ENCODE results near the gene ZBTB17.

Gene ZBTB17

GRCh38 chr1:15973772-15974171 lies 2.1 kb downstream of the ZBTB17 start:
- H3K36me3 Mint-ChIP-seq (ENCODE audit: low read depth), result peaks cover 47% of the 10 kb centered on the region
- H3K27ac Mint-ChIP-seq, result no peak overlapping the region
- H3K9me3 Mint-ChIP-seq, result peaks cover 41% of the 10 kb centered on the region
- H3K4me3 Mint-ChIP-seq, result no peak overlapping the region
- peaks cover 18% of the 10 kb centered on the region for H3K4me1 Mint-ChIP-seq
- TF ChIP-seq CTCF (IDR thresholded peaks at IDR 0.05), result no peak
- peaks cover 7% of the 10 kb centered on the region for H3K27me3 Mint-ChIP-seq (ENCODE audit: low read depth, poor library complexity)
- DNase-seq, result no peak

GRCh38 chr1:15972409-15972808 lies 3.5 kb downstream of the ZBTB17 start:
- no peak for TF ChIP-seq CTCF (IDR thresholded peaks at IDR 0.05)
- peaks cover 60% of the 10 kb centered on the region for H3K36me3 Mint-ChIP-seq (ENCODE audit: low read depth)
- peaks cover 18% of the 10 kb centered on the region for H3K4me1 Mint-ChIP-seq
- H3K9me3 Mint-ChIP-seq, result peaks cover 42% of the 10 kb centered on the region
- H3K27ac Mint-ChIP-seq, result no peak overlapping the region
- no peak overlapping the region for H3K4me3 Mint-ChIP-seq
- peaks cover 11% of the 10 kb centered on the region for H3K27me3 Mint-ChIP-seq (ENCODE audit: low read depth, poor library complexity)
- DNase-seq, result no peak

GRCh38 chr1:15970911-15971310 lies 5.0 kb downstream of the ZBTB17 start:
- Mint-ChIP-seq H3K9me3 (peaks cover 28% of the 10 kb centered on the region), H3K27me3 (ENCODE audit: low read depth, poor library complexity) (peaks cover 11% of the 10 kb centered on the region), H3K27ac (no peak overlapping the region), H3K4me3 (no peak overlapping the region), H3K4me1 (peaks cover 17% of the 10 kb centered on the region), H3K36me3 (ENCODE audit: low read depth) (peaks cover 74% of the 10 kb centered on the region)
- no peak for DNase-seq
- no peak for TF ChIP-seq CTCF (IDR thresholded peaks at IDR 0.05)

- no peak for TF ChIP-seq CTCF (IDR thresholded peaks at IDR 0.05)
- peaks cover 86% of the 10 kb centered on the region for H3K36me3 Mint-ChIP-seq (ENCODE audit: low read depth)
- no peak for DNase-seq
- peaks cover 17% of the 10 kb centered on the region for H3K4me1 Mint-ChIP-seq
- peaks cover 11% of the 10 kb centered on the region for H3K27me3 Mint-ChIP-seq (ENCODE audit: low read depth, poor library complexity)
- H3K27ac Mint-ChIP-seq, result no peak overlapping the region
- H3K9me3 Mint-ChIP-seq, result peaks cover 28% of the 10 kb centered on the region
- no peak overlapping the region for H3K4me3 Mint-ChIP-seq
Observed at GRCh38 chr1:15969321-15969880, 6.5 kb downstream of the ZBTB17 start.

GRCh38 chr1:15968172-15968571 lies 7.7 kb downstream of the ZBTB17 start:
- peaks cover 81% of the 10 kb centered on the region for H3K36me3 Mint-ChIP-seq (ENCODE audit: low read depth)
- no peak overlapping the region for H3K27ac Mint-ChIP-seq
- H3K27me3 Mint-ChIP-seq (ENCODE audit: low read depth, poor library complexity), result peaks cover 11% of the 10 kb centered on the region
- DNase-seq, result no peak
- H3K4me3 Mint-ChIP-seq, result no peak overlapping the region
- H3K9me3 Mint-ChIP-seq, result peaks cover 28% of the 10 kb centered on the region
- H3K4me1 Mint-ChIP-seq, result peaks cover 17% of the 10 kb centered on the region
- no peak for TF ChIP-seq CTCF (IDR thresholded peaks at IDR 0.05)

GRCh38 chr1:15966956-15967344 lies 9.0 kb downstream of the ZBTB17 start:
- Mint-ChIP-seq H3K9me3 (peaks cover 28% of the 10 kb centered on the region), H3K27me3 (ENCODE audit: low read depth, poor library complexity) (peaks cover 9% of the 10 kb centered on the region), H3K4me1 (peaks cover 17% of the 10 kb centered on the region), H3K36me3 (ENCODE audit: low read depth) (peaks cover 69% of the 10 kb centered on the region), H3K27ac (no peak overlapping the region), H3K4me3 (no peak overlapping the region)
- no peak for TF ChIP-seq CTCF (IDR thresholded peaks at IDR 0.05)
- no peak for DNase-seq

Data from nephron progenitor cell (in vitro differentiated cells).